HepG2 (cell line): ENCODE results near the gene SHF. TPM values are rescaled to one million over a fixed set of nuclear protein-coding genes. Genes with fewer than 3 reads are reported as not detected.

Experiments
- ARNT ChIP-seq: fragments of 450-650 bp; IDR thresholded peaks from 2 replicates; pipeline ENCODE4 v1.6.1; 2017
- CENPBD1 ChIP-seq: sonication (generic); formaldehyde crosslinking; IDR thresholded peaks from 2 replicates; pipeline ENCODE4 v1.8.0; 2022; ENCODE audit warnings: missing genetic modification reagents, low read depth, mild to moderate bottlenecking, borderline replicate concordance
- KDM2A ChIP-seq: sonication (generic); formaldehyde crosslinking; IDR thresholded peaks from 2 replicates; pipeline ENCODE4 v1.4.0; 2020; ENCODE audit warnings: low read depth, missing genetic modification reagents, borderline replicate concordance
- NR2F6 ChIP-seq, 2 experiments: IDR thresholded peaks; 2 replicates each; pipeline ENCODE4 v1.6.1; 2016; ENCODE audit warnings: antibody characterized with exemption in 1 of 2, mild to moderate bottlenecking in 1 of 2
- RARG ChIP-seq: sonication (generic); formaldehyde crosslinking; IDR thresholded peaks from 2 replicates; pipeline ENCODE4 v1.4.0; 2020; ENCODE audit warnings: low read depth, mild to moderate bottlenecking, missing genetic modification reagents
- UBTF ChIP-seq: sonication (generic); formaldehyde crosslinking; IDR thresholded peaks from 2 replicates; pipeline ENCODE4 v1.4.0; 2020; ENCODE audit warnings: mild to moderate bottlenecking, missing genetic modification reagents
- ZNF138 ChIP-seq: sonication (generic); formaldehyde crosslinking; IDR thresholded peaks from 2 replicates; pipeline ENCODE4 v1.5.0; 2020; ENCODE audit warnings: mild to moderate bottlenecking, low read depth, missing genetic modification reagents
- ZNF326 ChIP-seq: sonication (generic); formaldehyde crosslinking; IDR thresholded peaks from 2 replicates; pipeline ENCODE4 v1.4.0; 2020; ENCODE audit warnings: missing genetic modification reagents, borderline replicate concordance
- ZNF558 ChIP-seq: sonication (generic); formaldehyde crosslinking; IDR thresholded peaks from 2 replicates; pipeline ENCODE4 v1.9.0; 2022; ENCODE audit warnings: mild to moderate bottlenecking, missing genetic modification reagents, borderline replicate concordance
- ZNF614 ChIP-seq: IDR thresholded peaks from 2 replicates; pipeline ENCODE4 v1.6.1; 2018; ENCODE audit warnings: missing biosample characterization, missing genetic modification reagents, inconsistent platforms, borderline replicate concordance
- ZSCAN31 ChIP-seq: sonication (generic); formaldehyde crosslinking; IDR thresholded peaks from 2 replicates; pipeline ENCODE4 v1.5.0; 2020; ENCODE audit warnings: low read depth, mild to moderate bottlenecking, missing genetic modification reagents
- polyA plus RNA-seq, 8 experiments: library from polyadenylated mRNA; depleted of rRNA in 3 of 8; stranded (reverse) in 7 of 8; unstranded in 1 of 8; fragments of >200 nt; fragmentation: Illumina TruSeq in 4 of 8; extraction: Trizol in 4 of 8; gene quantifications; 2 replicates each; pipeline versions ENCODE4 v1.2.1 to v1.2.3, GENCODE V29; 2011 to 2016; ENCODE audit warnings: low read depth in 4 of 8, missing spikeins in 1 of 8, mixed read lengths in 1 of 8; ENCODE audit not compliant: insufficient read depth in 1 of 8
- total RNA-seq, 5 experiments: library from RNA; depleted of rRNA; stranded (reverse); fragments of >200 nt; fragmentation: Illumina TruSeq; extraction: Trizol; gene quantifications; 2 replicates each; pipeline ENCODE4 v1.2.3, GENCODE V29; 2016; ENCODE audit warnings: low read depth in 1 of 5
- TF ChIP-seq, protein P1 (sequence below): IDR thresholded peaks from 2 replicates; pipeline ENCODE4 v1.6.1; 2016; ENCODE audit warnings: mild to moderate bottlenecking

Gene SHF
- total and polyA plus RNA-seq, 2 of the 13 experiments (the other 11 are each of a cell fraction or from before 2014, with no cell fraction given), result 20.9 to 25.5 TPM

GRCh38 chr15:45166834-45167630 lies 20.7 kb downstream of the SHF start (continued):
- TF ChIP-seq, protein P1, sequence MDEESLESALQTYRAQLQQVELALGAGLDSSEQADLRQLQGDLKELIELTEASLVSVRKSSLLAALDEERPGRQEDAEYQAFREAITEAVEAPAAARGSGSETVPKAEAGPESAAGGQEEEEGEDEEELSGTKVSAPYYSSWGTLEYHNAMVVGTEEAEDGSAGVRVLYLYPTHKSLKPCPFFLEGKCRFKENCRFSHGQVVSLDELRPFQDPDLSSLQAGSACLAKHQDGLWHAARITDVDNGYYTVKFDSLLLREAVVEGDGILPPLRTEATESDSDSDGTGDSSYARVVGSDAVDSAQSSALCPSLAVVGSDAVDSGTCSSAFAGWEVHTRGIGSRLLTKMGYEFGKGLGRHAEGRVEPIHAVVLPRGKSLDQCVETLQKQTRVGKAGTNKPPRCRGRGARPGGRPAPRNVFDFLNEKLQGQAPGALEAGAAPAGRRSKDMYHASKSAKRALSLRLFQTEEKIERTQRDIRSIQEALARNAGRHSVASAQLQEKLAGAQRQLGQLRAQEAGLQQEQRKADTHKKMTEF, result peak; percentile 3; the same call in 1 of the 2 replicates
- peak; percentile 59; the same call in 1 of the 2 replicates for TF ChIP-seq ZSCAN31 (CRISPR knock-in tag)
- 0 out of 2 replicates have a peak, but pooled peaks have one; percentile 28 for TF ChIP-seq ZNF138 (CRISPR knock-in tag)
- no peak for TF ChIP-seq RARG
- TF ChIP-seq UBTF (CRISPR knock-in tag), result peak; percentile 85
- TF ChIP-seq ARNT, result no peak
- TF ChIP-seq CENPBD1 (CRISPR knock-in tag), result no peak
- TF ChIP-seq ZNF614, result 0 out of 2 replicates have a peak, but pooled peaks have one; percentile 13
- 0 out of 2 replicates have a peak, but pooled peaks have one; percentile 14 for TF ChIP-seq ZNF326 (CRISPR knock-in tag)
- peak; percentile 68; the same call in 1 of the 2 replicates for TF ChIP-seq ZNF558 (CRISPR knock-in tag)
- TF ChIP-seq NR2F6 (IDR thresholded peaks at IDR 0.05), result peak; percentile 74
- TF ChIP-seq NR2F6 (CRISPR knock-in tag; IDR thresholded peaks at IDR 0.05), result peak; percentile 82
- TF ChIP-seq KDM2A (CRISPR knock-in tag), result peak; percentile 95
